Osteocyte (in vitro differentiated cells): ENCODE results near the gene B3GALT6. TPM values are rescaled to one million over a fixed set of nuclear protein-coding genes. Genes with fewer than 3 reads are reported as not detected.

Experiments used
- DNase-seq: peaks from one replicate; pipeline ENCODE4 v3.0.0; 2021; ENCODE audit warnings: mixed read lengths; ENCODE audit not compliant: unreplicated experiment; ENCODE audit errors: extremely low spot score
- H3K27ac Mint-ChIP-seq: one replicate; pipeline ENCODE4 v1.8.0; 2021; ENCODE audit warnings: mild to moderate bottlenecking, mixed read lengths; ENCODE audit not compliant: unreplicated experiment
- H3K27me3 Mint-ChIP-seq: one replicate; pipeline ENCODE4 v1.8.0; 2021; ENCODE audit warnings: mixed read lengths; ENCODE audit not compliant: unreplicated experiment
- H3K36me3 Mint-ChIP-seq: one replicate; pipeline ENCODE4 v1.8.0; 2021; ENCODE audit warnings: mixed read lengths; ENCODE audit not compliant: unreplicated experiment
- H3K4me1 Mint-ChIP-seq: one replicate; pipeline ENCODE4 v1.8.0; 2021; ENCODE audit warnings: mixed read lengths; ENCODE audit not compliant: unreplicated experiment
- H3K4me3 Mint-ChIP-seq: one replicate; pipeline ENCODE4 v1.8.0; 2021; ENCODE audit warnings: mild to moderate bottlenecking, moderate library complexity, mixed read lengths; ENCODE audit not compliant: unreplicated experiment
- H3K9me3 Mint-ChIP-seq: one replicate; pipeline ENCODE4 v1.8.0; 2021; ENCODE audit warnings: mixed read lengths; ENCODE audit not compliant: unreplicated experiment
- total RNA-seq: library from RNA; stranded (reverse); gene quantifications from 2 replicates; pipeline ENCODE4 v1.2.1, GENCODE V29; 2021
- TF ChIP-seq, protein P1 (sequence below): fragments of 200-600 bp; sonication (generic); IDR thresholded peaks from 2 replicates; pipeline ENCODE4 v1.5.0; 2021; ENCODE audit warnings: antibody characterized with exemption, mild to moderate bottlenecking, moderate library complexity

Gene B3GALT6
- total RNA-seq, 1 donor from 2014 or later: 38.6 TPM

DNA sequence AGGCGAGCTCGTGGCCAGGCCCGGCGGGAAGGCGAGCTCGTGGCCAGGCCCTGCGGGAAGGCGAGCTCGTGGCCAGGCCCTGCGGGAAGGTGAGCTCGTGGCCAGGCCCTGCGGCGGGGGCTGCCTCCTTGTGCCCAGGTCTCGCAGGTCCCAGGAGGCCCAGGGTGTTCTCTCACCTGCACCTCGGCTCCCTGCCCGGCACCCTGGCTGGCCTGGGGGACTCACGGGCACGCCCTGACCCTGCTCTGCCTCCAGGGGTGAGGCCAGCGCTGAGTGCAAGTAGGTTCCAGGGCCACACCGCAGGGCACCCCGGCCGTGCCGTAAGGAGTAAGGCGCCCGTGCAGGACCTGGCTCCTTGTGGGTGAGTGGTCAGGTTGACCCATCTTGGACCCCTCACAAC lies 4.7 kb upstream of the B3GALT6 start:
- H3K27me3 Mint-ChIP-seq: no peaks in the 10 kb centered on the region
- H3K36me3 Mint-ChIP-seq: peaks cover 22% of the 10 kb centered on the region
- no peak overlapping the region for H3K27ac Mint-ChIP-seq
- no peak overlapping the region for H3K4me3 Mint-ChIP-seq
- H3K4me1 Mint-ChIP-seq: peaks cover 17% of the 10 kb centered on the region
- no peak for DNase-seq
- TF ChIP-seq, protein P1, sequence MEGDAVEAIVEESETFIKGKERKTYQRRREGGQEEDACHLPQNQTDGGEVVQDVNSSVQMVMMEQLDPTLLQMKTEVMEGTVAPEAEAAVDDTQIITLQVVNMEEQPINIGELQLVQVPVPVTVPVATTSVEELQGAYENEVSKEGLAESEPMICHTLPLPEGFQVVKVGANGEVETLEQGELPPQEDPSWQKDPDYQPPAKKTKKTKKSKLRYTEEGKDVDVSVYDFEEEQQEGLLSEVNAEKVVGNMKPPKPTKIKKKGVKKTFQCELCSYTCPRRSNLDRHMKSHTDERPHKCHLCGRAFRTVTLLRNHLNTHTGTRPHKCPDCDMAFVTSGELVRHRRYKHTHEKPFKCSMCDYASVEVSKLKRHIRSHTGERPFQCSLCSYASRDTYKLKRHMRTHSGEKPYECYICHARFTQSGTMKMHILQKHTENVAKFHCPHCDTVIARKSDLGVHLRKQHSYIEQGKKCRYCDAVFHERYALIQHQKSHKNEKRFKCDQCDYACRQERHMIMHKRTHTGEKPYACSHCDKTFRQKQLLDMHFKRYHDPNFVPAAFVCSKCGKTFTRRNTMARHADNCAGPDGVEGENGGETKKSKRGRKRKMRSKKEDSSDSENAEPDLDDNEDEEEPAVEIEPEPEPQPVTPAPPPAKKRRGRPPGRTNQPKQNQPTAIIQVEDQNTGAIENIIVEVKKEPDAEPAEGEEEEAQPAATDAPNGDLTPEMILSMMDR: no peak
- no peaks in the 10 kb centered on the region for H3K9me3 Mint-ChIP-seq

DNA sequence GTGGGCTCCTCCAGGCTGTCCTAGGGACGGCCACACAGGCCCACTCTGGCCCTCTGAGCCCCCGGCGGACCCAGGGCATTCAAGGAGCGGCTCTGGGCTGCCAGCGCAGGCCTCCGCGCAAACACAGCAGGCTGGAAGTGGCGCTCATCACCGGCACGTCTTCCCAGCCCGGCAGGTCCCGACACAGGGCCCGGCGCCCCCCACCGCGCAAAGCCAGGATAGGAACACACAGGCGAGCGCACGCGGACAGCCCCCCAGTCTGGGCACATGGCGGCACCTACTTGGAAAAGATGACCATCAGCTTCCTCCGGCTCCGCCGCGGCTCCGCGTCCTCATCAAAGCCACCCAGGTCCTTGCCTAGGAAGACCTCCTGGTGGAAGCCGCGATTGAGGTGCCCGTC lies 3.9 kb upstream of the B3GALT6 start:
- H3K4me1 Mint-ChIP-seq: peaks cover 17% of the 10 kb centered on the region
- H3K27me3 Mint-ChIP-seq: no peaks in the 10 kb centered on the region
- DNase-seq: no peak
- H3K36me3 Mint-ChIP-seq: peaks cover 16% of the 10 kb centered on the region
- H3K4me3 Mint-ChIP-seq: no peak overlapping the region
- H3K9me3 Mint-ChIP-seq: no peaks in the 10 kb centered on the region
- H3K27ac Mint-ChIP-seq: no peak overlapping the region
- TF ChIP-seq, protein P1: no peak

DNA sequence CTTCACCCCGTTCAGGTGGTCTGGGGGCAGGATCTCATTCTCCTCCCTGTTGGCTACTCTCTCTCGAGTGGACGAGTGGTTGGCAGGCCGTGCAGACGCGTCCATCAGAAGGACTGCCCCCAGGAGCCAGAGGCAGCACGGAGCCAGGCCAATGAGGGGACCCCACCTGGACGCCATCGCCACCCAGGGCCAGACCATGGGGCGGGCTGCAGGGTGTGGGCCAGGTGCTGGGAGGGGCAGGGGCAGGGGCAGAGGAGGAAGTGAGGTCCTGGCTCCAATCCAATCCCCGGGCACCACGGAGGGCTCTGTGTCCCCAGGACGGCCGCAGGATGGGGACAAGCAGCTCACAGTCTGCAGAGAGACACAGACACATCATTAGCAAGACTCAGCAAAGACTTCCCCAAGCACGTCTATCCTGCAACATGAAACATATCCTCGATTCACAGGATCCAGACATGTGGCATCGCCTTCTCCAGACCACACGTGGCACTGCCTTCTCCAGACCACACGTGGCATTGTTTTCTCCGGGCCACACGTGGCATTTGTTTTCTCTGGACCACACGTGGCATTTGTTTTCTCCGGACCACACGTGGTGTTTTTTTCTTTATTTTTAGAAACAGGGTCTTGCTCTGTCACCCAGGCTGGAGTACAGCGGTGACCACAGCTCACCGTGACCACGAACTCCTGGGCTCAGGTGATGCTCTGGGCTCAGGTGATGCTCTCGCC lies 3.3 kb upstream of the B3GALT6 start:
- Mint-ChIP-seq H3K4me1 (peaks cover 21% of the 10 kb centered on the region), H3K4me3 (no peak overlapping the region), H3K27ac (no peak overlapping the region), H3K27me3 (no peaks in the 10 kb centered on the region), H3K36me3 (peaks cover 15% of the 10 kb centered on the region), H3K9me3 (no peaks in the 10 kb centered on the region)
- TF ChIP-seq, protein P1: no peak
- no peak for DNase-seq

DNA sequence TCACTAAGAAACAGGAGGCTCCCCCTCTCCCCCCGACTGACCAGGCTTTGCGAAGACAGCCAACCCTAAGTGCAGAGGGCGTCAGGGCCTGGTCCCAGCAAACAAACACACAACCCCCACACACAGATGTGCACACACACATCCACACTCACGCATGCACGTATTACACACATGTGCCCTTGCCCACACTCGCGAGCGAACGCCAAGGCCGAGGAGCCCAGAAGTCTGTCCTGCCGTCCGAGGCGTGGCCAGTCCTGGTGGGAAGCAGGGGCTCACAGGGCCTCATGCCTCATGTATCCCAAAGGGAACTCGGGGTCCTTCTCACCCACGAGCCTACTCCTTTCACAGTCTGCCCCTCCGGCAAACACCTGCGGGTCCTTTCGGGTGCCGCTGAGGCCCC lies 2.3 kb upstream of the B3GALT6 start:
- H3K9me3 Mint-ChIP-seq: no peaks in the 10 kb centered on the region
- no peaks in the 10 kb centered on the region for H3K27me3 Mint-ChIP-seq
- H3K27ac Mint-ChIP-seq: peak overlapping the region; percentile 5
- TF ChIP-seq, protein P1: no peak
- H3K36me3 Mint-ChIP-seq: peaks cover 14% of the 10 kb centered on the region
- DNase-seq: no peak
- peak overlapping the region; percentile 36 for H3K4me3 Mint-ChIP-seq
- H3K4me1 Mint-ChIP-seq: peaks cover 31% of the 10 kb centered on the region

DNA sequence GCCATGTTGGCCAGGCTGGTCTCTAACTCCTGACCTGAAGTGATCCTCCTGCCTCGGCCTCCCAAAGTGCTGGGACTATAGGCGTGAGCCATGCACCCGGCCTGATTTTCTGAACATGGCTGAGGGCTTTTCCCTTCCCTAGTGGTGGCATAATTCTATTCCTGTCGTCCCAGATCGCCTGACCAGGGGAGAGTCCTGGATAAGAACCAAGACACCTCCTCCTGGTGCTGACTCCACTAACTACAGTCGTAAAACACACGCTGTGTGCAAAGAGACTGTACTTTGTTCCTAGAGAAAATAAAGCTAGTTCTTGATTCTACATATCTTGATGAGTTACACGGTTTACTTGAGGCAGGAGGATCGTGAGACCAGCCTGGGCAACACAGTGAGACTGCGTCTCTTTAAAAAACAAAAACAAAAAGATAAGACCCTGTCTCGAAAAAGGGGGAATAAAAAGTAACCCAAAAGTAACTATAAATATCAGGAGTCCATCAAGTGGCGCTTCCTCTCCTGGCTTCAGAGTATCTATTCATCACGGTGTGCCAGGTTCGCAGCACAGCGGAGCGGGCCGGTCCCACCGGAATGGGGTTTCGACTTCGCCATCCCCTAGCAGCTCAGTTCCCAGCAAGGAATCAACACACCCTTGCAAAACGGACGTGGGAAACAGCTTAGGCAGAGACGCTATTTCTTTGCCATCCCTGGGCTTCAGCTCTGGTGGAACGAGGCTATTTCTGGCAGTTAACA lies 1.2 kb upstream of the B3GALT6 start:
- DNase-seq: no peak
- Mint-ChIP-seq H3K27ac (peak overlapping the region; percentile 92), H3K36me3 (peaks cover 10% of the 10 kb centered on the region), H3K4me3 (peak overlapping the region; percentile 87), H3K4me1 (peaks cover 31% of the 10 kb centered on the region), H3K9me3 (no peaks in the 10 kb centered on the region), H3K27me3 (no peaks in the 10 kb centered on the region)
- TF ChIP-seq, protein P1: peak; percentile 47
